GM21360 (cell line): ENCODE results near the gene WNT11.
"Not testable (repeated sequence)": the region's sequence is repeated elsewhere in the genome, so short reads cannot be mapped to it uniquely, and the experiment has no call there.

Source experiments
- ATAC-seq: cut with Tn5 transposase; IDR thresholded peaks from one replicate; pipeline ENCODE4 v1.9.1; 2021; ENCODE audit warnings: mild to moderate bottlenecking, moderate library complexity; ENCODE audit not compliant: unreplicated experiment

The WNT11 gene

DNA sequence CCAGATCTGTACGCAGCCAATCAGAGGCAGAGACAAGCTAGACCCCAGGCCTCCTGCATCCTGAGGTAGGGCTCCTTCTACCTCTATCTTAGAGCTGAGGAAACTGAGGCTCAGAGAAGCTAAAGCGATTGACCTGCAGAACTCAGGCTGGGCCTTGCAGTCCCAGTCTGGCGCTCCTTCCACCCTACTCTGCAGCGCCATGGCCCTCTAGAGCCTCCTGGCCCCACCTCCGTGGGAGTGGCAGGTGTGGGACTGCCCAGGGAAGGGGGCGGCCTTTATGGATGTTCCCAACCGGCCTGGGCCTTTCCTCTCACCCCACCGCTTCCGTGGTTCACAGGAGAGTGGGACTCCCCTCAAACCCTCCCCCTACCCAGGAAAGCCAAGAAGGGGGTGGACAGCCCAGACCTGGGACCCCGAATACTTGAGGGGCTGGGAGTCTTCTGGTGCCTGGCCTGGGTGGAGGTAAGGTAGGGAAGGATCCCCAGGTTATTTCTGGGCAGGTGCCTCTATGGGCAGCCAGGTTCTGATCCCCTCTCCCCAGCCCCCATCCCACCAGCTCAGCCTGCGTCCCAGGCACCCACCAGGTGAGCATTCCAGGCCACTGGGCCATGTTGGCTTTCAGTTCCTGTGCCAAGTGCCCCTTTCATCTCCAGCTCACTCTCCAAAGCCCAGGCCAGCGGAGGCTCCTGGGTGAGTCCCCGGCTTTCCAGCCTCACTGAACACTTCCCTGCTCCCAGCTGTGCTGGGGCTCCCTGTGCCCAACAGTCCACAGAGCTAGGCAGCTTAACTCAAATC lies 3.0 kb downstream of the WNT11 start:
- no peak for ATAC-seq

DNA sequence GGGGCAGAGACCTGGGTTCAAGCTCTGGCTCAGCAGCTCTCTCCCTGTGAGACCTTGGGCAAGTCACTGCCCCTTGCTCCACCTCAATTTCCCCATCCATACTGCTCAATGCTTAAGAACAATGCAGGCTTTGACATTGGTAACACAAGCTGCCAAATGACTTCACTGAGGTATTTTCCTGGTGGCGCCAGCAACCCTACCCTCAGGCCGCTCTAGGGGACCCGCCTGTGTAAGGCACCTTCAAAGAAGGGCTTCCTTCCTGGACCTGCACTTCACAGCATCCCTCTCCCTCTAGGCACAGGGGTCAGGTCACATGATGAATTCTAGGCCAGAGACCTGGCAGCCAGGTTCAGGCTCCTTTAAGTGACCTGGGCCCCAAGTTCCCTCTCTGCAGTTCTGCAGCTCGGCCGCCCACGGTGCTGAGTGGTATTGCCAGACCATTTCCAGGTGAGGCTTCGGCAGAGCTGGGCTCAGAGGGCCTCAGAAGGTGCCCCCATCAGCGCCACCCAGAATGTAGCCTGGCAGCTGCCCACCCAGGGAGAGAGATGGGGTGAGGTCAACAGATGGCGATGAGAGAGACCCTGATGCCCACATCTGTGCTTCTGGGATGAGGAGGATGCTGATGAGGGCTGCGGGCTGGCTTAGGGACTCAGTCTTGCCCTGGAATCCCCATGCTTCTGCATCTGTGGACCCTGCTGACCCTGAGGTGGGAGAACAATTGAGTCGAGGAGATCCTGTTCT lies 4.5 kb downstream of the WNT11 start:
- ATAC-seq: no peak

DNA sequence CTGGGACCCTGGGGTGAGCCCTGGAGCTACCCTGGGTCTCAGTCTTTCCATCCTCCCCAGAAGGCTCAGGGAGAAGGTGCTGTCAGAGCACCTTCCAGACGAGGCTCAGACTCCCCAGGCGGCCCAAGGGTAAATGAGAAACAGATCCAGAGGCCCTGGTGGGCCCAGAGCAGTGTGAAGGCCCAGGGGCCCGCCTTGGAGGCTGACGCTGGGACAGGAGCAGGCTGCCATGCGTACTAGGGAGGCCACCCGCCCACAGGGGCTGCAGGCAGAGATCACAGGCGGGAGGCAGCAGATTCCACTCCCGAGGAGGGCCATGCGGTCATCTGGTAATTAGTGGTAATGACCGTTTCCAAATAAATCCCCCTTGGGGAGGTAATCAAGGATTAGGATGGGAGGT lies 5.2 kb downstream of the WNT11 start:
- ATAC-seq: no peak

DNA sequence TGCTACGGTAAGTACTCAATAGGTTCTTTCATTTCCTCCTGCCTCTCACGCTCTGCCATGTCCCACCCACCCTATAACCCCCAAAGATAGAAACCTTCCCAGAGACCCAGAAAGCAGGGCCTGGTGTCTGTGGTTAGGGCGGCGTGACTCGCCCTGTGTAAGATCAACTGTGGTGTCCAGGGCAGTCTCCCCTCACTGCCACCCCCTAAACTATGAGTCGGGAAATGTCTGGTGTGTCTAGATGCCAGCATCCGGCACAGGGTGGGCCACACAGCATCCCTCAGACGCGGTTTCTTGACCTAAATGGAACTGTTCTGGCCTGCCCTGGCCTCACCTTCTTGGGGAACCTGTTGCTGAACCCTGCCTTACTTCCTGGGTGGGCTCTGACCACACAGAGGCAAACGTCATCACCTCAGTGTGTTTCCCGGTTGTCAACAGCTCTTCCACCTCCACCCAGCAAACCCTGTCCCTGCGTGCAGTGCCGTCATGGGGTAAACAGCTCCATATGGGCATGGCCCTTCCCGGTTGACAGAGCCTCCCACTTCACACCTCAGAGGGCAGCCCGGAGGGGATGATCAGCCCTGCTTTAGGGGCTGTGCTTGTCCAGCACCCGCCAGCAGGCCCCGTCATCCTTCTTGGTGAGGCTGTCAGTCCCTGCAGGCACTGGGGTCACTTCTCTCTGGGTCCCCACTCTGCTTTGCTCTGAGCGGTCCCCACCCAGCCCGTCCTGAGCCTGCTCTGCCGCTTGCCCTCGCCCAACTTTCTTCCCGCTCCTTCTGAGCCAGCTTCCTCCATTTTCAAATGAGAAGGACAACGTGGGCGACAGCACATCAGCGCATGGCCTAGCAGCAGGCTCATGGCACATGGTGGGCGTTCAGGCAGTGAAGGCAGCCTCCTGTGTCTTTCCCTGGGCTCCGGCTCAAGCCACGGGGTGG lies 6.0 kb downstream of the WNT11 start:
- no peak for ATAC-seq

DNA sequence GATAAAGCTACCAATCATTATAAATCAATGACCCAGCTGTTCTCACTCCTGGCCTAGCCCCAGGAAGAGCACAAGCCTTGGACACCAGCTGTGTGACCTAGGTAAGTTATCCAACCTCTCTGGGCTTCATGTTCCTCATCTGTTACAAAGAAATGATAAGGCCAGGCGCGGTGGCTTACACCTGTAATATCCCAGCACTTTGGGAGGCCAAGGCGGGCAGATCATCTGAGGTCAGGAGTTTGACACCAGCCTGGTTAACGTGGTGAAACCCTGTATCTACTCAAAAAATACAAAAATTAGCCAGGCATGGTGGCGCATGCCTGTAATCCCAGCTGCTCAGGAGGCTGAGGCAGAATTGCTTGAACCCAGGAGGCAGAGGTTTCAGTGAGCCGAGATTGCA lies 7.6 kb downstream of the WNT11 start:
- not testable (repeated sequence) for ATAC-seq

DNA sequence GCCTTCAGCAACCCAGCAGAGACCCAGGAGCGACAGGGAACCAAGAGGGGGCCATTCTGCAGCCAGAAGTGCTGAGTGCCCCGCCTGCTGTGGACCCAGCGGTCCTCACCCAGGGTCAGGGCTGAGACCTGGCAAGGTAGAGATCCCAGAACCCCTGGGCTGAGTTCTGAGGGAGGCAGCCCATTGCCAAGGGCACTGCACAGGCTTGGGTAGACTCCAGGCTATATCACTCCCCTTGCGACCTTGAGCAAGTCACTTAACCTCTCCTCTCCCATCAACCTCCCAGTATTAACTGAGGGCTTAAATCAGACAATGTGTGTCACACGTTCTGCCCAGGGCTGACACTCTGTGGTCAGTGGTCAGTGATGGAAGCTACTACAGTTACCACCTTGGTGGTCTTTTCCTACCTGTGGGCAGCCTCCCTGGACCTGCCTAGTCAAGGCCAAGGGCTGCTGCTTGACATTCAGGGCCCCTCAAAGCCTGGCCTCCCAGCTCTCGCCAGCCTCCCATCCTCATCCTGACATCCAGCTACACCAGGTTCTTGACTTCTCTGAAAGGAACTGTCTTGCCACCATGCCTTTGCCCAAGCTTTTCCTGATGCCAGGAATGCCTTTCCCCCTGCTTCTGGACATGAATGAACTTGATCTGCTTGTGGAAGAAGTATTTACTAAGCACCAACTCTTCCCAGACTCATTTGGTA lies 8.2 kb downstream of the WNT11 start:
- ATAC-seq: no peak

DNA sequence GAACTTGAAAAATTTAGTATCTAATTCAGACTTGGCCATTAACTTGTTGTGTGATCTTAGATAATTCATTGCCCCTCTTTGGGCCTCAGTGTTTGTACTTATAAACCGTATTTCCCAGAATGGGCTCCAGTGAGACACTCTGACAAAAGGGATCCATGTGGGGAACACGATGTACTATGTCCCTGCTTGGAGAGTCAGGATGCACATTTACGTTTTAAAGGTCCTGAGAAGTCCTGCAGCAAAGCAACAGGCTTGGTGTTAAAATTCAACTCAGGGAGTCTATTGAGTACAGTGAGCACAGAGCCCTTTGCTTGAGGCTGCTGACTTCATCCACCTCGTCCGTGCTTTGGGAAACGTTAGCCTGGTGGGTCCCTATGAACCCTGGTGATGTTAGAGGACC lies 9.0 kb downstream of the WNT11 start:
- ATAC-seq: no peak

DNA sequence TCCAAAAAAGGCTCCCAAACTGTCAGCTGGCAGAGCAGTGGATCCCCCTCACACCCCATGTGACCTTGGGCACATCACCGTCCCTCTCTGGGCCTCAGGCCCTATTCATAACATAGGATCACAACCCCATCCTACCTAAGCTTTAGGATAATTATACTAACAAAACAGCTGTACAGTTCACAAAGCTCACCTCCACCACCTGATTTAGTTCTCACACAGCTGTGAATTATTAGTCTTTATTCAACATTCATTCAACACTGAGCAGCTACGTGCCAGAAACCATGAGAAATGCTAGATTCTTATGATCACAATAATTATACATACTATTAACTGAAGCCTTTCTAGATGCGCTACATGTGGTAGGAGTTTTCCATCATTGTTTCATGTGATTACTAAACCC lies 9.5 kb downstream of the WNT11 start:
- no peak for ATAC-seq

DNA sequence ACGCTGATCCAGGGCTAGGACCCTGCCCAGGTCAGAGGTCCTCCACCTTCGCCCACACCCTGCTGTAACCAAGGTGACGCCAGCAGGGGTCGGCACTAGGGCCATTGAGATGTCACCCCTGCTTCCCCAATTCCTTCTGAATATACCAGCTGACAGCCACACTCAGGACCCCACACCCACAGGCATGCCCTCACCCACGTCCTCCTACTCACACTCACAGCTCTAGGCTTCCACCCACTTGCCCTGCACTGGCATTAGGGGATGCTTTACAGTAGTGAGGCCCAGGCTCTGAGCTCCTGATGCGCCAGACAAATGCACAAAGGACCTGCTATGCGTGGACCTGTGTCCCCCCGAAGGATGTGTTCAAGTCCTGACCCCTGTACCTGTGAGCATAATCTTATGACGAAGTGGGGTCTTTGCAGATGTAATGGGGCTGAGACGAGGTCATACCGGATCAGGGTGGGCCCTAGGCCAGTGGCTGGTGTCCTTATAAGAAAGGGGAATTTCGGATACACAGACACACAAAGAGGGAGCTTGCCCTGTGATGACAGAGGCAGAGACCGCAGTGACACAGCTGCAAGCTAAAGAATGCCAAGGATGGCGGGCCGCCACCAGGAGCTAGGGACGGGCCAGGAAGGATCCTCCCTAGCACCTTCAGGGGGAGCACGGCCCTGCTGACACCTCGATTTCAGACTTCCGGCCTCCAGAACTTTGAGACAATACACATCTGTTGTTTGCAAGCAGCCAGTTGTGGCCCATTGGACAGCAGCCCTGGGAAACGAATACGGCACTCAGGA lies 11.2 kb downstream of the WNT11 start:
- ATAC-seq: no peak

DNA sequence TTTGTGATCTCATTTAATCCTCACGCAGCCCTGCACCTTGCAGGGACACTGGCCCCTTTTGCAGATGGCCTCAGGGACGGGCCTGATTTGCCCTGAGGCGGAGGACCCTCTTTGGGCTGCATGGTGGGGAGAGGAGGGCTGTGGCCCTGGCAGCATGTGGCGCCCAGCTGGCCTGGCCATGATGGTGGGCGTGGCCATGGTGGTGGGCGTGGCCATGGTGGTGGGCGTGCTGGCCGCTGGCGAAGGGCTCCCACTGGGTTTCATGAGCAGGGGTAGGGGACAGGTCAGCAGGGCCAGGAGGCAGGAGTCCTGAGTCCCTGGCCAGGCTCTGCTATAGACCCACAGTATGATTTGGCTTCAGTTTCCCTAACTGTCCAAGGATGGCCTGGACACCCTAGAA lies 13.1 kb downstream of the WNT11 start:
- no peak for ATAC-seq

DNA sequence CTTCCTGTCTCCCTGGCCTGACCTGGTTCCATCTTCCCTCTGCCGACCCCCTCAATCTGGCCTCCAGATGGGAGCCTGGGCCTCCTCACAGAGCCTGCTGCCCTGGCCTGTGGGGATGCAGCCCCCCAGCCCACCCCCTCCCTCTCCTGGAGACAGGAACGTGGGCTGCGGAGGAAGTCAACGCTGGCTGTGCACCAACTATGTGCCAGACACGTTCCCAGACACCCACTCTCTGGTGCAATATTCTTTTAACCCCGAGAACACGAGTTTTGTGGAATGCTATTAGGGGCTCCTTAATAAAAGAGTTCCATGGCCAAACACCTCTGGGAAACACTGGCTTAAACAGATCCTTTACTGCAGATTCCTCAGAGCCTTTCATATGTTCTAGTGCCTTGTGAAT lies 15.9 kb downstream of the WNT11 start:
- ATAC-seq: no peak

DNA sequence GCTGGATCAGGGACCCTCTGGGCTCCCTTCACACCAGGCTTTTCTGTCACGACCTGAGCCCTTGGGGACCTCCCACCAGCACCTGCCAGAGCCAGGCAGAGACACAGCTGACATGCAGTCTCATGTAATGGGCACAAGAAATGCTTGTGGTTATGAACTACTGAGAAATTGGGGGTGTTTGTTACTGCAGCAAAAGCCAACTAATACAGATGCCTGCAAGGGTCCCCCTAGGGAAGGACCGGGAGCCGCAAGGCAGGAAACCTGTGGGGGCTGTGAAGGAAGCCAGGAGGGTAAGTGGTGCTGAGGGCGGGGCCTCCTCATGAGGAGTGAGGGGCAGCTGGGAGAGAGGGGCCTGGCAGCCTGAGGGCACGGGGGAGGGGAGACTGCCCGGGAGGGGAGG lies 16.6 kb downstream of the WNT11 start:
- ATAC-seq: no peak

DNA sequence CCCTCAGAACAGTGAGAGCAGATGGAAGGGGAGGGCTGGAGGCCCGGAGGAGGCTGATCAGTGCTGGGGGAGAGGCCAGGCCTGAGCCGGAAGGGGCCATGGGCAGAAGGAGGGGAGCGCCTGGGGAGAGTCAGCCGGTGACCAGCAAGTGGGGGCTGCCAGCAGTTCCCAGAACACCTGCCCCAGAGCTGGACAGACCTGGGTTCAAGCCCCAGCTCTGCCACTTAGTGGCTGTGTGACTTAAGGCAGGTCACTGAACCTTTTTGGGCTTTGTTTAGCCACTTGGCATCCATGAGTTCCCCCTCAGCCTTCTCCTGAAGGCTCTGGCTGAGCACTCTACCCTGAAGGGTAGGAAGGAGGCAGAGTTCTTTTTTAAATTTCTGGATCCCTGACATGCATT lies 17.4 kb downstream of the WNT11 start:
- ATAC-seq: no peak

DNA sequence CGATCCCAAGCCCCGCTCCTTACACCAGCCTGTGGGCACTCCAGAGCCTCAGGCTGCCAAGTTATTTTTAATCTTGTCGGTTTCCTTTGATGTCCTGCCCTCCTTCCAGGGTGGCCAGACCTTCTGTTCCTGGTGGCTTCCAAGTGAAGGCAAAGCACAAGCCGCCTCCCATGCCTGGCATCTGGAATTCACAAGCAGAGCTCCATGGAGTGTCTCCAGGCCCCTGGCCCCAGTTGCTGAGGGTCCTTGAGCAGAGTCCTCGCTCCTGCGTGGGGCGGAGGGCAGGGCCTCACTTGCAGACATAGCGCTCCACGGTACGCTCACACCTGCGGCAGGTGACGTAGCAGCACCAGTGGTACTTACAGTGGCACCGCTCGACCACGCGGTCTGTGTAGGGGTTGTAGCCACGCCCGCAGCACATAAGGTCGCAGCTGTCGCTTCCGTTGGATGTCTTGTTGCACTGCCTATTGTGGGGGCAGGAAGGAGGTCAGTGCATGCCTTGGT lies 19.5 kb downstream of the WNT11 start:
- ATAC-seq: no peak

DNA sequence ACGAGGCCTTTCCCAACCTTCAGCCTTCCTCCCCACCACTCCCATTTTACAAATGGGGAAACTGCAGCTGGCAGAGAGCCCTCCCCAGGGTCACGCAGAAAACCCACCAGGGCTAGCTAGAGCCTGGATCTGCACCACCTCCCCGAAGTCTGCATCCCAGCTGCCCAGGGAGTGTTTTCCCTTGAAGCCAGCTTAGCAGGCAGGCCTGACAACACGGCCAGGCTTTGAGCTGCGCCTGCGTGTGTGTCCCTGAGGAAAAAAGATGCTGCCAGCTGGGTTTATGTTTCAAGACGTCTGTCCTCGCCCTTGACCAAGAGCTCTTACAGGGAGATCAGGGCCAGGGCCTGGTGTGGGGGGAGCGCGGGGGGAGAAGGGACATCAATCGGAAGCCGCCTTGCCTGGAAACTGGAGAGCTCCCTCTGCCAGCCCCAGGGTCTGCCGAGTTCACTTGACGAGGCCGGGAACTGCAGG lies 20.3 kb downstream of the WNT11 start:
- no peak for ATAC-seq

DNA sequence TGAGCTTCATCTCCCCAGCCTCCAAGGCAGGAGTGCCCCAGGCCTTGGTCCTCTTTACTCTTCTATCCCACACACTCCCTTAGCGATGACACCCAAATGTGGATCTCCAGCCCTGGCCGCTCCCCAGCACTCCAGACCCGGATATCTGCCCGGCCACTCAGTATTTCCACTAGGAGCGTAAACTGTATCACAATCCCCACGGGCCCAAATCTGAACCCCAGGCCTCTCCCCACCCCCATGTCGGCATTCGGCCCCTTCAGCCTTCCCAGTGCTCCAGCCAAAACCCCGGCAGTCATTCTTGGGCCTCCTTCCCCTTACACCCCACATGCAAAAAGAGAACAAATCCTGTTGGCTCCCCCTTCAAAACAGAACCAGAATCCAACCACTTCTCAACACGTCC lies 20.8 kb downstream of the WNT11 start:
- ATAC-seq: no peak

DNA sequence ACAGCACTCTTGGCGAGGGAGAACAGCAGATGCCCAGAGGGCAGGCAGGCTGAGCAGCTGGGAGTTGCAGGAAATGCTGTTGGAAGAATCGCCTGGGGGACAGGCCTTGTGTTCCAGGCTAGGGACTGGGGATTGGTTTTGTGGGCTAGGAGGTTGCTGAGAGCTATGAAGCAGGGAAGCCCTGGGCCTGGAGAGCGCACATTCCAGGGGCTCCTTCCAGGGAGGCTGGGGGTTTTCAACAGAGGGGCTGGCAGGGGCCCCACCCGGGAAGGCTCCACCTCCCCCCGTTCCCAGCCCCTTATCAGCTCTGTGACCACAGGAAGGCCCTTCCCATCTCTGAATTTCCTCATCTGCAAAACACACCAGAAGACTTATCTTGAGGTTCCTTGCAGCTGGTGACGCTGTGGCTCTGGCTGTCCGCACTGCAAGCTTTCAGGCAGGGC lies 21.7 kb downstream of the WNT11 start:
- no peak for ATAC-seq

DNA sequence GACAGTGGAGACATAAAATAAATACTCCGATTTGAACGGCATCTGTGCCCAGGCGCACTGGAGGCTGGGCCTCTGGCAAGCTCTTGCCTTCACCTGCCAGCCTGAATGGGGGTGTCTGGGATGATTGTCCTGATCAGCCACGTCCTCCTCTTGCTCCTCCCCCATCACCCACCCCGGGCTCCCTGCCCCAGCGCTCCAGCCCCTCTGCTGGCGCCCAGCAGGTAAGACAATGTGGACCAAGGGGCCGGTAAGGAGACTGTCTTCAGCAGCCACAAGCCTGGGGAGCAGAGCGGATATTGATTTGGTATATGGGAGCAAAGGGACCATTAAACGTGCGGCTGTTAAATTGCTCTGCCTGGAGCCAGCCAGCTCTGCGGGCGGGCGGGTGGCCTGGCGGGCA lies 24.9 kb downstream of the WNT11 start:
- no peak for ATAC-seq

DNA sequence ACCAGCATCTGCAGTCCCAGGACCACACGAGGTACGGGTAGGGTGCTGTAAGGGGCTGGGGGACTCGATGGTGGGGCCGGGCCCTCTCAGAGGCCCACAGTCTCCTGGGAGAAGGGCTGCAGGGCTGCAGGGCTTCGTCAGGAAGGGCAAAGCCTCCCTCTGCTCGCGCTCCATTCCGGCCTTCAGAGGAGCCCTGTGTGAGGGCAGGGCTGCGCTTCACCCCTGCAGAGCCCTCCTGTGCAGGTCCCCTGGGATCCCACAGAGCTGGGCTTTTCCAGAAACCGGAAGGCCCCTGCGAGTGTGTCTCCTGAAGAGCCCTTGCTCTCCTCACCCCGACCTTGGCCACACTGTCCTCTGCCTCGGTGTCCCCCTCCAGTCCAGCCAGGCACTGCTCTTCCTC lies 27.2 kb downstream of the WNT11 start:
- ATAC-seq: no peak

DNA sequence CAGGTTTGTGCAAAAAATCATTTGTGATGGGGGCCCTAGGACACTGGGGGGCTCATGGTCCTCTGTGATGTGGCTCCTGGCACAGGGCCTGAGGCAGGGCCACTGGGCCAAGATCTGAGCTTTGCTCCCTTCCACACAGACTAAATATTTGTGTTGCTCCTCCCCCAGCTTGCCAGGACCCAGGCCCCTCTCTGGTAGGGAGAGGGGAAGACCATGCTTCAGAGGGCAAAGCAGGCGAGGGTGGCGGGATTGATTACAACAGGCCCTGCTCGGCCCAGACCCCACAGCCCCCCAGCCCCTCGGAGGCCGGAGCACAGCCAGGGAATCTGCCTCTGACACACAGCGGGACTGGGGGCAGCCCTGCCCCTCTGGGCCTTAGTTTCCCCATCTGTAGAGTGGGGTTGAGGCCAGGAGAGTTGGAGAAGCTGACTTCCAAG lies 29.0 kb downstream of the WNT11 start:
- ATAC-seq: no peak
